HT-29 (cell line): ENCODE results near the gene ZDHHC12. TPM values are rescaled to one million over a fixed set of nuclear protein-coding genes. Genes with fewer than 3 reads are reported as not detected.

Experiments used
- DNase-seq: peaks from one replicate; pipeline ENCODE4 v3.0.0-alpha.2; 2015; ENCODE audit warnings: low spot score
- total RNA-seq: library from RNA; depleted of rRNA; stranded (reverse); fragments of >200 nt; shearing (Covaris generic); gene quantifications from 2 replicates; pipeline ENCODE4 v1.2.3, GENCODE V29; 2014

The ZDHHC12 gene
- total RNA-seq, 1 experiment from 2014 or later: 160 TPM

DNA sequence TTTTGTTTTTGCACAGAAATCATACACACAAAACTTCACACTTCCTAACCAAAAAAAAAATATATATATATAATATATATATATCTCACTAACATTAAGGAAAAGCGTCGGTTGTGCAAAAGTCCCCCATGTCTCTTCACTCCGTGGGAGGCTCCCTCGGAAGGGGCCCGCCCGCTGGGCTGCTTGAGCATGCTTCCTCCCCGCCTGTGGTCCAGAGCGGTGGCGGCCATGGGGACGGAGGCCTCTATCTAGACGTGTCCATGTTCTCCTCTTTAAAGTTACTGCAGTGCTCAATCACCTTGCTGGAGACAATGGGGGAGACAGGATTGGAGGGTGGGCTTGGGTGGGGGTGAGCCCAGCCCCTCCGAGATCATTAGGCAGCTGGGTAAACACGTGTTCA, 7.2 kb upstream of the ZDHHC12 start:
- no peak for DNase-seq

DNA sequence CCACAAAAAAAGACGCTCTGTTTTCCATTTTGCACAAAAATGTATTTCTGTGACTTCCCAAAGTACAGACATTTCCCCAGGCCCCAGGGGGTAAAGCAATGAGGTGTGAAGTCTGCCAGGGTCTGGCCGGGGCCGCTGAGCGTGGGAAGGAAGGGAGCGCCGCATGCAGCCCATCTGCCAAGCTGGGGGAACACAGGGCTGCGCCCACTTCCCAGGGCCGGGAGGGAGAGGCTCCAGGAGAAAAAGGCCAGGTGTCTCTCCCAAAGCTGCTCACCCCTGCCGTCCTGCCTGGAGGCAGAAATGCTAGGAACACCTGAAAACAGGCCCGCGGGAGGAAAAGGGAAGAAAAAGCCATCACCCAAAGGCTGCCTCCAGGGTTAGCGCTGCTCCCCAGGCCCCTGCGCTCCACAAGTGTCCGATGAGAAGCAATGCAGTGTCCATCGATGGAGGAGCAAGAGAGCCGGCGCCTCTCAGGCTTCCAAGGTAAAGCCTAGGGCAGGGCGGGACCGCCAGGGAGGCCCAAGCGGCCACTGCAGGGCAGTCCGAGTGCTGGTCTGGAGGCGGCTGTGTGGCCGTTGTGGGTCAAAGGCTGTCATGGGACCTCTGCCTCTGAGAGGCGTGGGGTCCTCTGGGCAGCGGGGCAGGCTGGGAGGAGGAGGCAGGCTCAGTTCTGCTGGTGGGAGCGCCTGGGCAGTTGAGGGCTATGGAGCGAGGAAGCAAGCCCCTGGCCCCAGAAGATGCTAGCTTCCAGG, 6.0 kb upstream of the ZDHHC12 start:
- no peak for DNase-seq

DNA sequence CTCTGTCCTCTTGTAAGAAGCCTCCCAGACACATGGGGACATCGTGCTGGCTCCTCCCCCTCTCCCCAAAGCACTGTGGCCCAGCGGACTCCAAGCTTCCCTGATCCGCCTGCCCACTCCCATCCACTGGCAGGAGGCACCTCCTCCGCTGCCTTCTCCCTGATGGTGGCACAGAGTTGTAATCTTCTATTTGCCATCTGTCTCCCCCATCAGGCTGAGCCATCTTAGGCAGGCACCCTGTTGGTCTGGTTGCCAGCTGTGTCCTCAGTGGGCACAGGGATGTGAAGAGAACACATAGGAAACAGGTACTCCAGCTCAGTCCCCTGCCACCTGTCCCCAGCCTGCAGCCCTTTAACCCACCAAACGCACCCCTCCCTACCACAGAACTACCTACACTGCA, 5.4 kb upstream of the ZDHHC12 start:
- DNase-seq: no peak

DNA sequence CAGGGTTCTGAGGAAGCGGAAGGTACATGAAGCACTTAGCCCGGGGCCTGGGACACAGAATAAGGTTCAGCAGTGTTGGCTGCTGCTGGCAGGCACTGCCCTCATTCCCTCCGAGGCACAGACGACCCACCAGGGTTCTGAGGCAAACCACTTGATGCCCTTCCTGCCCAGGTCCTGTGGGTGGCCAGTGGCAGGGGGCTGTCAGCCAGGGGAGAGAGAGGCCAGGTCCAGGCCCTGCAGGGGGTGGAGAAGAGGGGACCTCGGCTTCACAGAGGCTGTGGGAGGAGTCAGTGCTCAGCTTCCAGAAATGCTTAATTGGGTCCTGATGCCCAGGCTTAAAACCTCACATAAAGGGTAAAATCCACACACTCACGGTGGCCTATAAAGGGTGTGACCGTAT, 4.4 kb upstream of the ZDHHC12 start:
- no peak for DNase-seq

DNA sequence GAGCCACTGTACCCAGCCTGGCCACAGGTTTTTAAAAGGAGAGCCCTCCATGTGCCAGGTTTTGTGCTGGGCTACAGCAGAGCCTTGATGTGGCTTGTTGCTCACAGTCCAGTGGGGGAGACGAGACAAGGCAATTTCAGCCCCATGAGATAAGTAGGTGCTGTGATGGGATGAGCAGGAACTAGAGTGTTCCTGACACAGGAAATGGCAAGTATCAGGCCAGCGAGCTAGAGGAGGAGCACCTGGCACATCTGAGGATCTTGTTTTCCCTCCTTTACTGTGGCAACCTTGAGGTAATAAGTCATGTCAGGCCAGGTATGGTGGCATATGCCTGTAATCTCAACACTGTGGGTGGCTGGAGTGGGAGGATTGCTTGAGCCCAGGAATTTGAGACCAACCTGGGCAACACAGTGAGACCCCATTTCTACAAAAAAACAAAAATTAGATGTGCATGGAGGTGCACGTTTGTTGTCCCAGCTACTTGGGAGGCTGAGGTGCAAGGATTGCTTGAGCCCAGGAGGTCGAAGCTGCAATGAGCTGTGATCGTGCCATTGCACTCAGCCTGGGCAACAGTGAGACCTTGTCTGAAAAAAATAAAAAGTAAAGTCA, 3.8 kb upstream of the ZDHHC12 start:
- no peak for DNase-seq

DNA sequence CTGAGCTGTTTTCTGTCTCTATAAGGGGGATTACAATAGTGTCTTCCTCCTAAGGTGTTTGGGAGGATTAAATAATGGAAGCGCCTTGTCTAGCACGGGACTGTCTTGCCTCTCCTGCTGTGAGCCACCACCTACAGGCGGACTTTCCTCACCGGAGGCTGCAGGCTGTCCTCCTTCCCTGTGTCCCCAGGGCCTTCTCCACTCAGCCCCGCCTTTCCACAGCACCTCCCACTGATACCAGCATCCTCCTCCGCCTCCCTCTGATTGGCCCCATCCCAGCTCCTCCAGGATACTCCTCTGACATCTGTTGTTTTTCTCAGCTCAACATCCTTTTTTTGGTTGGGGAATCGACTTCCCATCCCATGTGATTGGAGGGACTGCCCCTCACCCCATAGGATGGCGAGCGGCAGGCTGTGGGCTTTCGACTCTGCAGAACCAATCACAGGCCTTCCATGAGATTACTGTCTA, 851 bp upstream of the ZDHHC12 start:
- DNase-seq: peak; percentile 75

DNA sequence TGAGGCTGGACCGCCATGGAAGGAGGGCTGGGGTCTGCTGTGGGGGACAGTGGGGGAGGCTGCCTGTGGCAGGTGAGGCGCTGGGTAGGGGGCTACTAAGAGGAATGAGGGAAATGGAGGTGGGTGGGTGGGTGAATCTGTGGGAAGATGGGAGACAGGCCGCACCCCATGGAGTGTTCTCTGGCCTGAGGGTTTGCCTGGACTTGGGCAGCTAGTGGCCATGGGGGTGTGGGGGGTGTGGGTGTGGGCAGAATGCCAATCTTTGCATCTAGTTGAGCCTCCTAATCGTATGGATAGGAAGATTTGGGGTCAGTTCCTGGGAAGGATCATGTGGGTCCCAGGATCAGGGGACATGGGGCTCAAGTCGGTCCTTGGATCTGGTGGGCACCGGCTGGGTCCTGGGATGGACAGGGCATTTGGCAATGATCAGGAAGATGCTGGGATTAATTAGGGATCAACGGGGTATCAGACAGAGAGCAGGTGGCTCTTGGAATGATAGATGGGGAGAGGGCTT, 518 bp downstream of the ZDHHC12 start:
- DNase-seq: no peak

DNA sequence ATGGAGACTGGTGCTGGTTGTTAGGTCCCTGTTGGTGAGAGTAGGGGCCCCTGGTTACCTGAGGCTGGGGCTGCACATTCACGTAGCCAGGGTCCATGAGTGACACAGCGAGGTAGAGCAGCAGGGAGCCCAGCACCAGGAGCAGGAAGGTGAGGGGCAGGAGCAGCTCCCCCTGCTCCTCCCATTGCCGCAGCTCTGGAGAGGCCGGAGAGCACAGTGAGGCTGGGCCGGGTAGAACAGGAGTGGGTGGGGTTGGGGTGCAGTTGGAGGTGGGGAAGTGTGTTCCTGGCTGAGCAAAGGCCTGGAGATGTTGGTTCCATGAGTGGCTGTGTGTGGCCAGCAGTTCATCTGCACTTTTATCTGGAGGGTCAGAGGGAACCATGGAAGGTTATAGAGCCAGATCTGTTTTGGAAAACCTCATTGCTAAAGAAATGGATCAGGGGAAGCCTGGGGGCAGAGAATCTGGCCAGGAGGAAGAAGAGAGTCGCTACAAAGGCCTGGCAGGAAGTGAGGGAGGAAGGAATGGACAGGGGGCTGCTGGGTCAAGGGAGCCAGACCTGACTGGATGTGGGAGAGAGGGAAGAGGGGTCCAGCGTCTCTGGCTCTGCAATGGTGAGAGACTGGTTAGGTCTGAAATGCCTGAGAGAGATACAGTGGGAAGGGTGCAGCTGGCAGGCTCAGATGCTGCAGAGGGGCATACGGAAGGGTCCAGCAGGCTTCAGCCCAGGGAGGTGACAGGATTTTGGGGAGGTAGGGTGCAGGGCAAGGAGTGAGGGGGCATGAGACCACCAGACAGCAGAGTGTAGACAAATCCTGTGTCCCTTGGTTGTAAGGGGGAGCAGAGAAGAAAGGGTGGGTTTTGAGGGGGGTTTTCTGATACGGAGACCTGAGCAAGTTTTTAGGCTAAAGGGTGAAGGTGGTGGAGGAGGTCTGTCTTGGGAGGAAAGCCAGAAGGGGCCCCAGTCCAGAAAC, 1.3 kb downstream of the ZDHHC12 start:
- no peak for DNase-seq

DNA sequence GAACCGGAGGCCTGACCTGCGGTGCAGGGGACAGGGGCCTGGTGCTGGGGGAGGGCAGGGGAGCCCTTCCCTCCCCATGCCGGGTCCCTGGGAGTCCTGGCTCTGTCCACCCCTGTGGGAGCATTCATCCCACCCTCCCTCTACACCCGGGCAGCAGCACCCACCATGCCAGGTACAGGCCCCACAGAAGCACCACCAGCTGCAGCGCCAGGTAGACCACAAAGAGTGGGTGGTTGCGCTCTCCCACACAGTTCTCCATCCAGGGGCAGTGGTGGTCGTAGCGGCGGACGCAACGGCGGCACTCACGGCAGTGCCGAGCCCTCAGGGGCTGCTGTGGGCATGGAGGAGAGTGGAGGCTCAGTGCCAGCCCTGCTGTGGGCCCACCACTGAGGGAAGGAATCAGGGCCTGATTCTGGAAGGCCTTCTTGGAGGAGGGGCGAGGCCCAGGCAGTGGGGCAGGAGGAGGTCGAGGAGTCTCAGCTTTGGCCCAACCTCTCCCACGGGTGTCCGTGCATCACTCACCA, 2.4 kb downstream of the ZDHHC12 start:
- DNase-seq: no peak

DNA sequence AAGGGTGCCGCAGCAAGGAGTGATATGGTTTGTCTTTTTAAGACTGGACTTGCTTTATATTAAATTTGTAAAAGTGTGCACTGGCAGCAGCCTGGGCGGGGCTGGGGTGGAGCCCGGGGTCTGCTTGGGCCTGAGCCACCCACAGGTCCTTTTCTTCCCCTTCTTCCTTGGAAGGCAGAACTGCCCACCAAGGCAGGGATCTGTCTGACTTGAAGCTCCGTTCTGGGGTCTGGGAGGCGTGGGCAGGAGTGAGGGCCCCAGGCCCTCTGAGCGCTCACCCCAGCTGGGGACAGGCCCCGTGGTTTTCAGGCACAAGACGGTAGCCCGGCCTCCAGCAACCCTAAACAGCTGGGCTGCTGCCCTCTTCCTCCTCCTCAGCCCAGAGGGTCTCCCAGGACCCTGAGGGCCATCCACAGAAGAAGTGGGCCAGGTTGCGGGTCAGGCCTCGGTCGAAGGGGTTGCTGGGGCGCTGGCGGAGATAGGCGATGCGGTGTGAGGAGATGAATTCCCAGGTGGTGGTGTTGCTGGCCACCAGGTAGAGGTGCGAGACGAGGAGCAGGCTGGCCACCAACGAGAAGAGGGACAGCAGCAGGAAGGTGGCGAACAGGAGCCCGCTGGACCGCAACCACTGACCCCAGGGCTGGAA, 3.0 kb downstream of the ZDHHC12 start:
- DNase-seq: no peak

DNA sequence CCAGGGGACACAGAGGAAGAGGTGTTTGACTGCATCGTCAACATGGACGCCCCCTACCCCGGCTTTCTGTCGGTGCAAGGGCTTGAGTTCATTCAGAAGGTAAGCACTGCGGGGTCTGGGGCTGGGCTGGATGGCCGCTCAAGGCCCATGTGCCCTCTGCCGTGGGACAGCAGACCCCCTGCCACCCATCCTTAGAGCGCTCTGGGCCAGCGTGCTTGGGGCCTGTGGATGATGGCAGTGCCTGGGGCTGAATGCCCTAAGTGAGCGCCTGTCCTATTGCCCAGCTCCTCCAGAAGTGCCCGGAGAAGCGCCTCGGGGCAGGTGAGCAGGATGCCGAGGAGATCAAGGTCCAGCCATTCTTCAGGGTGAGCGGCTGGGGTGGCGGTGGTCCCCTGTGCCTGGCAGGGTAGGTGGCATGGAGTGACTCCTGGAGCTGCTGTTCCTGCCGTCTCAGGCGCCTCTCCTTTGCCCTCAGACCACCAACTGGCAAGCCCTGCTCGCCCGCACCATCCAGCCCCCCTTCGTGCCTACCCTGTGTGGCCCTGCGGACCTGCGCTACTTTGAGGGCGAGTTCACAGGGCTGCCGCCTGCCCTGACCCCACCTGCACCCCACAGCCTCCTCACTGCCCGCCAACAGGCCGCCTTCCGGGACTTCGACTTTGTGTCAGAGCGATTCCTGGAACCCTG, 3.9 kb downstream of the ZDHHC12 start:
- DNase-seq: no peak

DNA sequence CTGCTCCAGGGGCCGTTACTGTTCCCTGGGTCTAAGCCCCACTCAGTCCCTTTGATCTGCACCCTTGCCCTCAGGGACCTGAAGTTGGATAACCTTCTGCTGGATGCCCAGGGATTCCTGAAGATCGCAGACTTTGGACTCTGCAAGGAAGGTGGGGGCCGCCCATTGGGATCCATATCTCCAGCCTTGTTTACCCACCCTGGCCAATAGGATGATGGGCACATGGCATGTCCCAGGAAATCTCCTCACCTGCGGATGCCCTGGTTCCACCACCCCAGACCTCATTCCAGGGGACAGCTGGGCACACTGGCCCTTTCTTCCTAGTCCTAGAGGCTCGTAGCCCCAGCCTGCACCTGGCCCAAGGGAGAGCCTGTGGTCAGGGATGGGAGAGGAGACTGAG, 5.5 kb downstream of the ZDHHC12 start:
- DNase-seq: no peak

DNA sequence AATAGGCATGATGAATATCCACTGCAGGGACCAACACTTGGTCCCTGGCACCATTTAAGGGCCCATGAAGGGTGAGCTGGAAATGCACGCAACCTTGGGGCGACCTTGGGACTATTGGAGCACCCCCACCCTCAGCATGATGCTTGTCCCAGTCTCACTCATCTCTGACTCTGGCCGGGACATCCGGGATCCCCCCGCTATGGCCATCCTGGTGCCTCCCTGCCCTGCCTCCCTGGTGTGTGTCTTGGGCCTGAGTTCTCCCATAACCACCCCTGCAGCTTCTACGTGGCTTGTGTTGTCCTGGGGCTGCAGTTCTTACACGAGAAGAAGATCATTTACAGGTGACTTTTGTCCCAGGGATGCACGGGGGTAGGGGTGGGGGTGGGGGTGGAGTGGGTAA, 5.9 kb downstream of the ZDHHC12 start:
- DNase-seq: no peak

DNA sequence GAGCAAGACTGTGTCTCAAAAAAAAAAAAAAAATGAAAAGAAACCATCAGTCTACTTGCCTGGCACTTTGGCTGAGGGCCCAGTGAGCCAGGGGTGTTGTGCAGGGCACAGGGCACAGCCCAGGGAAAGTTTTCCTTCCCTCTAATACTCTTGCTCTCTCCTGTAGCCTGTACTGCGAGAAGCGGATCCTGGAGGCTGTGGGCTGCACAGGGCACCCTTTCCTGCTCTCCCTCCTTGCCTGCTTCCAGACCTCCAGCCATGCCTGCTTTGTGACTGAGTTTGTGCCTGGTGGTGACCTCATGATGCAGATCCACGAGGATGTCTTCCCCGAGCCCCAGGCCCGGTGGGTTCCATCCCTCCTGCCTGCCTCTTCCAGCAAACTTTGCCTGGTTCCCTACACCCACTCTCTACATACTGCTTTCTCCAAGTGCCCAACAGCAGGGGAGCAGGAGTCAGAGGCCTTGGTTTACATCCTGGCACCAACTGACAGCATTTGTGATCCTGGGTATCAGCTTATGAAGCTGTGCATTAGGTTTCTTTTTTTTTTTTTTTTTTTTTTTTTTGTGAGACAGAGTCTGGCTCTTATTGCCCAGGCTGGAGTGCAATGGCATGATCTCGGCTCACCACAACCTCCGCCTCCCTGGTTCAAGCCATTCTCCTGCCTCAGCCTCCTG, 7.2 kb downstream of the ZDHHC12 start:
- DNase-seq: no peak

DNA sequence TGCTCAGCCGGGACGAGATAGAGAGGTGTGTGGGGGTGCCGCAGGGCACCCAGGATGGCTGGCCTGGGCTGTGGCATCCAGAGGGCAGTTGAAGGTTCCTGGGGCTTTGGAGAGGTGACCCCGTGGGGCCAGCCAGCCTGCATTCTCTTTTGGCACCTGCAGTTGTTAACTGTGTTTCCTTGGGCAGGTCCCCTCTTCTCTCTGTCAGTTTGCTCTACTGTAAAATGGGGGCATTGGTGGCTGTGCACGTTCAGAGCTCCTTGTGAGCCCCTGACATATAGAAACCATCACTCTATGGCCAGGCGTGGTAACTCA, 8.5 kb downstream of the ZDHHC12 start:
- DNase-seq: no peak

DNA sequence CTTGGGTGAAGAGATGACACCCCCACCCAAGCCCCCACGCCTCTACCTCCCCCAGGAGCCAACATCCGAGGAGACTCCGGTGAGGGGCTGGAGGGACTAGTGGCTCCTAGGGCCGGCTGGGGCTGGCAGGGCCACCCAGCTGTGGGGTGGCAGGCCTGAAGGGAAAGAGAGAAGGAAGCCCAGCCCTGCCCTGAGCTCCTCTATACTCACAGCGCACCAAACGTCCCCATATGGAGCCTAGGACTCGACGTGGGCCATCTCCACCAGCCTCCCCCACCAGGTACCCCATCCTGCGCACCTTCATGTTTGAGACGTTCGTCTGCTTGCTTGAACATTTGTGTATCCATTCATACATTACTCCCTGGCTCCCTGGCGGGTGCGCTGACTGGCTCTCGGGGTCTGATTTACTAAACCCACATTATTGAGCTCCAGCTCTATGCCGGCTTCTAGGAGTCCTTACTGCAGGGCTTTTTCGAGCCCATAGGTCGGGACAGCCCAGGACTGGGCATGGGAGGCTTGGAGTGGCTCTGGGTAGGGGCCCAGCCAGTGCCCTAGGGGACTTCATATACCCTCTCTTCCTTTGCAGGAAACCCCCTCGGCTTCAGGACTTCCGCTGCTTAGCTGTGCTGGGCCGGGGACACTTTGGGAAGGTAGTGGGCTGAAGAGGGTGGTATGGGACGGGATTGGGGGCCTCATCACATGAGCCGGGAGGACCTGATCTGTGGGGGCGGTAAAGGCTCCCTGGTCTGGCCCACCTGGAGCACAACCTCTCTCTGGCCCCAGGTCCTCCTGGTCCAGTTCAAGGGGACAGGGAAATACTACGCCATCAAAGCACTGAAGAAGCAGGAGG, 9.1 kb downstream of the ZDHHC12 start:
- DNase-seq: no peak

DNA sequence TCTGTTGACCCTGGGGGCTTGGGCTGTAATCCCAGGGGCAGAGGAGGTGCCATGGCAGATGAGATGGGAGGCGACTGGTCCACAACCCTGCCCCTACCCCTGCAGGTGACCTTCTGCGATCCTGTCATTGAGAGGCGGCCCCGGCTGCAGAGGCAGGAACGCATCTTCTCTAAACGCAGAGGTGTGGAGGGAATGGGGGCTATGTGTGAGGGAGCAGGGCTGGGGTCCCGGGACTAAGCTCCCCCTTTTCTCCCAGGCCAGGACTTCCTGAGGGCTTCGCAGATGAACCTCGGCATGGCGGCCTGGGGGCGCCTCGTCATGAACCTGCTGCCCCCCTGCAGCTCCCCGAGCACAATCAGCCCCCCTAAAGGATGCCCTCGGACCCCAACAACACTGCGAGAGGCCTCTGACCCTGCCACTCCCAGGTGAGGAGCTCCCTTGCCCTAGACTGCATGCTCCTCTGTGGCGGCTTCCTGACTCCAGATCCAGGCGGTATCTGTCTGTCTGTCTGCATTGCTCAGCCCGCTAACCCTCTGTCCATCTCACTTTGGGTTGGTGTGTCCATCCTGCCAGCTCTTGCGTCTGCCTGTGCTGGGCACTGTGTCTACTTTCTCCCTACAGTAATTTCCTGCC, 9.9 kb downstream of the ZDHHC12 start:
- no peak for DNase-seq

DNA sequence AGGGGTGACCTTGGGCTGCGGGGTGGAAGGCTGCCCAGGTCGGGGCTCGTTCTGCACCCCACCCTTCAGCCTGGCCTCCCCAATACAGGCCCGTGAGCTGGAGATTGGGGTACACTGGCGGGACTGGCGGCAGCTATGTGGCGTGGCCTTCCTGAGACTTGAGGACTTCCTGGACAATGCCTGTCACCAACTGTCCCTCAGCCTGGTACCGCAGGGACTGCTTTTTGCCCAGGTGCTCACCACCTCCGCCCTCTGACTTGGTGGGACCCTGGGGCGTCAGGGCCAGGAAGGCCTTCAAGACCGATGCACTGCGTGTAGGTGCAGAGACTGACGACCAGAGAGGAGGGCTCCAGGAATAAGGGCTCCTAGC, 10.5 kb downstream of the ZDHHC12 start:
- no peak for DNase-seq
